Stomach (tissue), 9 donors: Measurements from ENCODE around the gene CDKN1C. TPM values are rescaled to one million over a fixed set of nuclear protein-coding genes. Genes with fewer than 3 reads are reported as not detected.

Experiments
- DNase-seq, 2 donors: peaks; one replicate each; pipeline versions ENCODE4 v3.0.0 to v3.0.0-alpha.2; 2013 to 2019
- H3K27ac ChIP-seq, 5 donors: fragments of 200-600 bp in 4 of 5; sonication (generic) in 4 of 5; one replicate each; pipeline ENCODE4 v1.5.1; 2013 to 2019; ENCODE audit warnings: mild to moderate bottlenecking in 1 of 5, moderate library complexity in 1 of 5
- H3K27me3 ChIP-seq, 3 donors: fragments of 200-600 bp; sonication (generic); one replicate each; pipeline ENCODE4 v1.5.1; 2017 to 2019; ENCODE audit warnings: mixed run types in 1 of 3
- H3K36me3 ChIP-seq, 4 donors: fragments of 200-600 bp; sonication (generic); 1 replicate in 3 of 4; 2 replicates in 1 of 4; pipeline ENCODE4 v1.5.1; 2016 to 2019
- H3K4me1 ChIP-seq, 4 donors: fragments of 200-600 bp; sonication (generic); one replicate each; pipeline ENCODE4 v1.5.1; 2016 to 2019
- H3K4me3 ChIP-seq, 4 donors: fragments of 200-600 bp; sonication (generic) in 3 of 4; one replicate each; pipeline ENCODE4 v1.5.1; 2016 to 2019; ENCODE audit warnings: mild to moderate bottlenecking in 1 of 4
- H3K9me3 ChIP-seq, 4 donors: fragments of 200-600 bp; sonication (generic); one replicate each; pipeline ENCODE4 v1.5.1; 2016 to 2019
- EP300 ChIP-seq: sonication (generic); formaldehyde crosslinking; IDR thresholded peaks from one replicate; pipeline ENCODE4 v1.6.1; 2017; ENCODE audit warnings: antibody characterized with exemption
- POLR2A ChIP-seq, 4 donors: fragments of 450-650 bp; IDR thresholded peaks; one replicate each; pipeline ENCODE4 v1.6.1; 2016; ENCODE audit warnings: antibody characterized with exemption in 4 of 4, control low read depth in 2 of 4, mild to moderate bottlenecking in 1 of 4, moderate library complexity in 1 of 4
- POLR2AphosphoS5 ChIP-seq, 3 donors: sonication (generic); formaldehyde crosslinking; IDR thresholded peaks; one replicate each; pipeline ENCODE4 v1.6.1; 2016; ENCODE audit warnings: antibody characterized with exemption in 3 of 3
- WGBS, 5 donors: extraction: QIAGEN DNeasy Blood & Tissue Kit in 3 of 5; methylation state at CpG; one replicate each; pipeline versions ENCODE4 v1.1.5 to v1.1.7; 2013 to 2018; 5-methylcytosine and 5-hydroxymethylcytosine counted together
- intact Hi-C: fragments of 100-400 bp; cut with DNase I; formaldehyde crosslinking; loops from one replicate; pipeline ENCODE4 v1.15.1; 2023; ENCODE audit warnings: low total_unique reads
- polyA plus RNA-seq, 3 donors: library from polyadenylated mRNA; stranded (reverse); fragments of 200-250 nt; gene quantifications; one replicate each; pipeline ENCODE4 v1.2.3, GENCODE V29; 2013
- total RNA-seq, 5 donors: library from RNA; depleted of rRNA; stranded (reverse); fragments of >200 nt; gene quantifications; one replicate each; pipeline versions ENCODE4 v1.1.0 to v1.2.3, GENCODE V29; 2014 to 2016
- TF ChIP-seq, protein P1 (sequence below), 7 experiments: fragments of 450-650 bp in 4 of 7; fragments of 200-600 bp in 3 of 7; sonication (generic) in 3 of 7; IDR thresholded peaks; one replicate each; pipeline ENCODE4 v1.5.1; 2016 to 2019; ENCODE audit warnings: antibody characterized with exemption in 7 of 7, control low read depth in 2 of 7, mild to moderate bottlenecking in 1 of 7
- donor health status: healthy with polysubstance abuse.
- donor health status: Bipolar disorder and iron deficiency.
- donor health status: healthy.

The CDKN1C gene
- total and polyA plus RNA-seq, 8 donors: 10.5 to 99.1 (median 42.3) TPM

DNA sequence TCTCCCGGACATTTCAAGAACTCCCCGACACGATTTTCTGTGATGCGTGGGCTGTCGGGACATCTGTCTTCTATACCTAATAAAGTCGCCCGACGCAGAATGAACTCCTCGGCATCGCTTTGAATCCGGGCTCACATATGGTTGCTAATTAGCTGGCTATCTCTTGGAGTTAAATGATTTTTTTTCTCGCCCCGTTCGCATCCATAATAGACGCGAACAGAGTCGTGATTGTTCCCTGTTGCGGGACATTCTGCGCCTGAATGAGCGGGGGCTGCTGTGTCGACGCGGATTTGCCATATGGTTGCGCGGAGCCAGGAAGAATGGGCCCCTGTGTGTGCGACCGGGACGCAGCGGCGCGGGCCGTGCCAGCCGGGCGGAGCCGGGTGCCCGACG is 16.4 kb downstream of the CDKN1C start:
- H3K4me1 ChIP-seq: peaks cover 0 to 8% (median 2%) of the 10 kb centered on the region in 4 donors
- no peak for DNase-seq
- intact Hi-C loops: no loop called here
- H3K36me3 ChIP-seq: no peaks in the 10 kb centered on the region
- no peak overlapping the region for H3K27ac ChIP-seq
- H3K27me3 ChIP-seq: peaks cover 12 to 61% (median 32%) of the 10 kb centered on the region in 3 donors
- TF ChIP-seq POLR2A (IDR thresholded peaks at IDR 0.05) (no peak), POLR2AphosphoS5 (IDR thresholded peaks at IDR 0.05) (no peak), EP300 (no peak)
- TF ChIP-seq, protein P1, sequence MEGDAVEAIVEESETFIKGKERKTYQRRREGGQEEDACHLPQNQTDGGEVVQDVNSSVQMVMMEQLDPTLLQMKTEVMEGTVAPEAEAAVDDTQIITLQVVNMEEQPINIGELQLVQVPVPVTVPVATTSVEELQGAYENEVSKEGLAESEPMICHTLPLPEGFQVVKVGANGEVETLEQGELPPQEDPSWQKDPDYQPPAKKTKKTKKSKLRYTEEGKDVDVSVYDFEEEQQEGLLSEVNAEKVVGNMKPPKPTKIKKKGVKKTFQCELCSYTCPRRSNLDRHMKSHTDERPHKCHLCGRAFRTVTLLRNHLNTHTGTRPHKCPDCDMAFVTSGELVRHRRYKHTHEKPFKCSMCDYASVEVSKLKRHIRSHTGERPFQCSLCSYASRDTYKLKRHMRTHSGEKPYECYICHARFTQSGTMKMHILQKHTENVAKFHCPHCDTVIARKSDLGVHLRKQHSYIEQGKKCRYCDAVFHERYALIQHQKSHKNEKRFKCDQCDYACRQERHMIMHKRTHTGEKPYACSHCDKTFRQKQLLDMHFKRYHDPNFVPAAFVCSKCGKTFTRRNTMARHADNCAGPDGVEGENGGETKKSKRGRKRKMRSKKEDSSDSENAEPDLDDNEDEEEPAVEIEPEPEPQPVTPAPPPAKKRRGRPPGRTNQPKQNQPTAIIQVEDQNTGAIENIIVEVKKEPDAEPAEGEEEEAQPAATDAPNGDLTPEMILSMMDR (IDR thresholded peaks at IDR 0.05): no peak
- 26 to 42% (median 30%) methylated on average over 23 to 37 of the region's 37 CpGs for WGBS, 5 donors
- no peak overlapping the region for H3K4me3 ChIP-seq
- H3K9me3 ChIP-seq: peaks cover 0 to 8% (median 0%) of the 10 kb centered on the region in 4 donors

DNA sequence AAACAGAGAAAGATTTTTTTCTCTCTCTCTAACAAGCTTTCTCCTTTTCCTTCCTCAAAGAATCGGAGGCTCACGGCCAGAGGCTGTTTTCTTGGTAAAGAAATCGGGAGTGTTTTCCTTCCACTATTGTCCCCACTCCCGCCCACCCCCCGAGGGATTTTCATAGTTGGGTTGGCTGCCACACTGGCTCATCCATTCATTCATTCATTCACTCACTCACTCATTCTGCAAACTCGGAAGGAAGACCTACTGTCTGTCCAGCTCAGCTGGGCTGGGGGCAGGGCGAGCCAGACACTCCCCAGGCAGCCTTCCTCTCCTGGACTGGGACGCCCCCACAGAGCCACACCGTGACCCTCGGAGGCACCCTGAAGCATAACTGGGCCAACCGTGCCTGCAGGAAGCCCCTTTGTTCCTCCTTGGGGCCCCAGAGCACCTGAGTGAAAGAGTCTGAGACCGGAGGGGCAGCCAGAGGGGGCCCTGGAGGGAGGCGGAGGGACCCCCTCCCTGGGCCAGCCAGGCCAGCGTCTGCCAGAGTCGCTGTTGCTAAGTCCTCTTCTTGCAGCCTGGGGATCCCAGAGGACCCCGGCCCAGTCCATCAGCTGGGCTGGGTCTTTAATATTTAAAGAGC is 17.0 kb downstream of the CDKN1C start:
- H3K4me1 ChIP-seq: peaks cover 0 to 8% (median 2%) of the 10 kb centered on the region in 4 donors
- peaks cover 12 to 65% (median 35%) of the 10 kb centered on the region in 3 donors for H3K27me3 ChIP-seq
- no peaks in the 10 kb centered on the region for H3K36me3 ChIP-seq
- H3K9me3 ChIP-seq: peaks cover 0 to 8% (median 0%) of the 10 kb centered on the region in 4 donors
- H3K27ac ChIP-seq: no peak overlapping the region
- H3K4me3 ChIP-seq: peak overlapping the region in 2 of 4 donors; percentile 5 to 32
- DNase-seq: no peak
- intact Hi-C loops: no loop called here
- WGBS, 5 donors: 24 to 39% (median 27%) methylated on average over 15 to 16 of the region's 16 CpGs
- TF ChIP-seq EP300 (no peak), POLR2A (IDR thresholded peaks at IDR 0.05) (no peak)

DNA sequence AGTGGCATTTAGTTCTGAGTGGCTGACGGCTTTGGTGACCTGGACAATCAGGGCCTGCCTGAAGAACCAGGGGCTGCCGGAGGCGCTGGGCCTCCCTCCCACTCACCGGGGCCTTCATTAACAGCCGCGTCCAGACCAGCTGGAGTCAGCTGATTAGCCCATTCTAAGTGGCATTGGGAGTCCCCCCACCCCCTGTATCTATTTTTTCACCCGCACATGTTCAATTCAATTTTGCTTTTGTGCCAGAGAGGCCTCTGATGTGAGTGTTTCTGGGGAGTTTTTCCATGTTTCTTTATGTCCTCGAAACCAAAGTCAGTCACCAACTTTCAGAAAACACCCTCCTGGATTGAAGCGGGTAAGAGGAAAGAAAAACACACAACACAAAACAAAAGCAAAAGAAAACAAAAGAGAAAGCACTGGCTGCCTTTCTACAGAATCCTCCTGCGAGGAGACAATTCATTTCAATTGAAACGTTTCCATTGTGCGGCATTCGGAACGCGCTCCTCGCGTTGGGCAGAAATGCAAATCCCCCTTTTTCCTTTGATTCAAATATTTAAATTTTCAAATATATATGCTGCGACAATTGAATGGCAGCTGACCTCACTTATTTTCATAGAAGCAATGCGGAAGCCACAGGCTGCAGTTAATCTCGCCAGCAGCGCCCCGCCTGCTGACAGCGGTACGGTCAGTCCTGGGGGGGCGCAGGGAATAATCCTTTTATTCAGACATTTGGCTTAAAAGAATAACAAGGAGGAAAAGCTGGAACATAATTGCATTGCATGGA is 17.7 kb downstream of the CDKN1C start:
- DNase-seq: no peak
- intact Hi-C loops: no loop called here
- 64 to 80% (median 74%) methylated on average over 25 of the region's 25 CpGs for WGBS, 5 donors
- H3K4me1 ChIP-seq: peaks cover 3 to 15% (median 8%) of the 10 kb centered on the region in 4 donors
- H3K36me3 ChIP-seq: no peaks in the 10 kb centered on the region
- peaks cover 12 to 72% (median 42%) of the 10 kb centered on the region in 3 donors for H3K27me3 ChIP-seq
- H3K9me3 ChIP-seq: peaks cover 0 to 8% (median 0%) of the 10 kb centered on the region in 4 donors
- H3K4me3 ChIP-seq: peak overlapping the region in 1 of 4 donors; percentile 32
- TF ChIP-seq, protein P1 (IDR thresholded peaks at IDR 0.05): no peak
- no peak for TF ChIP-seq POLR2A (IDR thresholded peaks at IDR 0.05)
- no peak for TF ChIP-seq POLR2AphosphoS5 (IDR thresholded peaks at IDR 0.05)
- TF ChIP-seq EP300: no peak
- H3K27ac ChIP-seq: no peak overlapping the region

DNA sequence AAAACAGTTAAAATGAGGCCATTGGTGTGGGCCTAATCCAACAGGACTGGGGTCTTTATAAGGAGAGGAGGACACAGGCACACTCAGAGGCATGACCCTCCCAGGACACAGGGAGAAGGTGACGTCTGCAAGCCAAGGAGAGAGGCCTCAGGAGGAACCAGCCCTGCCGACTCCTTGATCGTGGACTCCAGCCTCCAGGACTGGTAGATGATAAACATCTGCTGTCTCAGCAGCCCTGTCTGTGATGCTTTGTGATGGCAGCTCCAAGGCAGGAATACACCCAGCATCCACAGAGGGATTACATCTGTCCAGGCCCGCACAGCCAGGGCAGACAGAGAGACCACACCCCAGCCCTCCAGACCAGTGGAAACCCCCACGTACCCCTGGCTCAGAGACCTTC is 18.4 kb downstream of the CDKN1C start:
- intact Hi-C loops: no loop called here
- peaks cover 12 to 80% (median 48%) of the 10 kb centered on the region in 3 donors for H3K27me3 ChIP-seq
- DNase-seq: no peak
- no peaks in the 10 kb centered on the region for H3K36me3 ChIP-seq
- WGBS, 5 donors: 82 to 100% (median 93%) methylated on average over 1 to 5 of the region's 5 CpGs
- H3K27ac ChIP-seq: no peak overlapping the region
- H3K9me3 ChIP-seq: peaks cover 0 to 8% (median 0%) of the 10 kb centered on the region in 4 donors
- no peak overlapping the region for H3K4me3 ChIP-seq
- no peak for TF ChIP-seq POLR2A (IDR thresholded peaks at IDR 0.05)
- TF ChIP-seq POLR2AphosphoS5 (IDR thresholded peaks at IDR 0.05): no peak
- no peak for TF ChIP-seq EP300
- H3K4me1 ChIP-seq: peaks cover 10 to 22% (median 15%) of the 10 kb centered on the region in 4 donors

DNA sequence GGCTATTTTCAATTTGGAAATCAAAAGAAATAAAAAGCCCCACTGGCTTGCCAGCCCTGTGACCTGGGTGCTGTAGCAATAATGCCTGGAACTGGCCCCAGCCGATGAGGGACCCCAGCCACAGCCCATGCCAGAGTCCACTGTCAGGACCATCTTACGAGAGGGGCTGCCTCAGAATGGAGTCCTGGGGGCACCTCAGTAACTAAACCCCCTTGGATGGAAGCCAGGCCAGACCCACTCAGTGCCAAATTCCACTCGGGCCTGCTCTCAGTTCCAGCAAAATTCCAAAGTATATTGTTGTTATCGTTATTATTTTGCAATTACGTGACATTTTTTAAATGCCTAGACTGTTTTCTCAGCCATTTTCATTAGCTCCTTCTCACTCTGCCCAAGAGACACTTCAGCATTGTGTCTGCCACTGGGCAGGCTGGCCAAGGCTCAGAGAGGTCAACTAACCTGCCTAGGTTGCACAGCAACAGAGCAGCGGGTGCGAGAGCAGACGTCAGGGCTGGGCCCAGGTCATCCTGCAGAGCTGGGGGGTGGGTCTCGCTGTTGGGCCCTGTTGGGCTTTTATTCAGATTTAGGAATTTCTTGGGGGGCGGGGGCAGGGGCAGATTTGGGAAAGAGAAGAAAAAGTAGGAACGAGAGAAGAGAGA is 19.5 kb downstream of the CDKN1C start:
- DNase-seq: no peak
- H3K9me3 ChIP-seq: peaks cover 0 to 8% (median 0%) of the 10 kb centered on the region in 4 donors
- TF ChIP-seq POLR2A (IDR thresholded peaks at IDR 0.05) (no peak), POLR2AphosphoS5 (IDR thresholded peaks at IDR 0.05) (no peak), EP300 (no peak)
- TF ChIP-seq, protein P1 (IDR thresholded peaks at IDR 0.05): no peak
- intact Hi-C loops: no loop called here
- peaks cover 11 to 26% (median 17%) of the 10 kb centered on the region in 4 donors for H3K4me1 ChIP-seq
- H3K4me3 ChIP-seq: no peak overlapping the region
- WGBS, 5 donors: 87 to 94% (median 91%) methylated on average over 11 of the region's 11 CpGs
- H3K27me3 ChIP-seq: peaks cover 12 to 80% (median 49%) of the 10 kb centered on the region in 3 donors
- H3K36me3 ChIP-seq: no peaks in the 10 kb centered on the region
- no peak overlapping the region for H3K27ac ChIP-seq
